GM18511 (cell line): ENCODE measurements around the gene SPATA2.
"Not testable (repeated sequence)": the region's sequence is repeated elsewhere in the genome, so short reads cannot be mapped to it uniquely, and the experiment has no call there.

ENCODE experiments used
- ATAC-seq: cut with Tn5 transposase; IDR thresholded peaks from one replicate; pipeline ENCODE4 v1.9.1; 2021; ENCODE audit warnings: mild to moderate bottlenecking, moderate library complexity; ENCODE audit not compliant: unreplicated experiment

The SPATA2 gene, protein sequence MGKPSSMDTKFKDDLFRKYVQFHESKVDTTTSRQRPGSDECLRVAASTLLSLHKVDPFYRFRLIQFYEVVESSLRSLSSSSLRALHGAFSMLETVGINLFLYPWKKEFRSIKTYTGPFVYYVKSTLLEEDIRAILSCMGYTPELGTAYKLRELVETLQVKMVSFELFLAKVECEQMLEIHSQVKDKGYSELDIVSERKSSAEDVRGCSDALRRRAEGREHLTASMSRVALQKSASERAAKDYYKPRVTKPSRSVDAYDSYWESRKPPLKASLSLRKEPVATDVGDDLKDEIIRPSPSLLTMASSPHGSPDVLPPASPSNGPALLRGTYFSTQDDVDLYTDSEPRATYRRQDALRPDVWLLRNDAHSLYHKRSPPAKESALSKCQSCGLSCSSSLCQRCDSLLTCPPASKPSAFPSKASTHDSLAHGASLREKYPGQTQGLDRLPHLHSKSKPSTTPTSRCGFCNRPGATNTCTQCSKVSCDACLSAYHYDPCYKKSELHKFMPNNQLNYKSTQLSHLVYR

DNA sequence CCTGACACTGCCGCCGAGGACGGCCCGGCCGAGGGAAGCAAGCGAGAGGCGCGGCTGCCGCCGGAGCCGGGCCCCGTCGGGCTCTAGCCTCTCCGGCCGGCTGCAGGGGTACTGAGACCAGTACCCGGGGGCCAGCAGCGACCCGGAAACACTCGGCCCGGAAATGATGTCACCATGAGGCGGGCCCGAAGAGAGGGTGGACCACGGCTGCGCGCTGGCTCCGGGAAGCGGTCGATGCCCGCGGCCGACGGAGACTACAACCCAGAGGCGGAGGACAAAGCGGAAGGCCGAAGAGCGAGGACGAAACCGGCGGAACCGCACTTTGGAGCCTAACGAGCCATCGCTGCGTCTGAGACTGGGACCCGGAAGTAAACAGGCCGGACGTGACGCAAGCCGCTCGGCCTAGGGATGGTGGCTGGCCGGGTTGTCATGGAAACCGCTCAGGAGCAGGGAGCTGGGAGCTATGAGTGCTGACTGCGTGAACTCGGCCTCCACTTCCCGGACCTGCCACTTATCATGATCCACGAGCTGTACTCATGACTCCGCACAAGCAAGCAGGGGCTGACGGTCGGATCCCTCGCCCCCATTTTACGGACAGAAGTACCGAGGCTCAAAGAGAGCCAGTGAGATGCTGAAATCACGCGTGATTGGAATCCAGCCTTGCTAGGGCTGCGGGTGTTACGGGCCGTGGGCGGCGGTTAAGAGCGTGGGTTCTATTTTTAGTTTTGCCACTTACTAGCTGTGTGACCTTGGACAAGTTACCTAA lies at the start of gene SPATA2:
Gene SPATA2 (minus strand): TSS at position 150 of the 766 bp plus-strand sequence. CDS start 7,039 bp downstream, outside the sequence.
- ATAC-seq: peak; percentile 91

- ATAC-seq: no peak
These were observed 46.1 kb upstream of the SPATA2 start for GRCh38 chr20:49961413-49961812.

GRCh38 chr20:49957089-49957938 lies 42.0 kb upstream of the SPATA2 start:
- not testable (repeated sequence) for ATAC-seq

DNA sequence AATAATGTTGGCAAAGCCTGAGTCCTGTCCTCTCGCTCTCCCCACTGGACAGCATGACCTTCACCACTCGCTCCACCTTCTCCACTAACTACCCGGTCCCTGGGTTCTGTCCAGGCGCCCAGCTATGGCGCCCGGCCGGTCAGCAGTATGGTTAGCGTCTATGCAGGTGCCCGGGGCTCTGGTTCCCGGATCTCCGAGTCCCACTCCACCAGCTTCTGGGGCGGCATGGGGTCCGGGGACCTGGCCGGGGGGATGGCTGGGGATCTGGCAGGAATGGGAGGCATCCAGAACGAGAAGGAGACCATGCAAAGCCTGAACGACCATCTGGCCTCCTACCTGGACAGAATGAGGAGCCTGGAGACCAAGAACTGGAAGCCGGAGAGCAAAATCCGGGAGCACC lies 41.4 kb upstream of the SPATA2 start:
- no peak for ATAC-seq

- ATAC-seq: not testable (repeated sequence)
These were observed 40.6 kb upstream of the SPATA2 start for GRCh38 chr20:49955830-49956396.

GRCh38 chr20:49955167-49955566 lies 39.8 kb upstream of the SPATA2 start:
- no peak for ATAC-seq

- ATAC-seq: no peak
These were observed 35.8 kb upstream of the SPATA2 start for GRCh38 chr20:49951151-49951550.

- ATAC-seq: no peak
These were observed 33.6 kb upstream of the SPATA2 start for GRCh38 chr20:49948809-49949507.

DNA sequence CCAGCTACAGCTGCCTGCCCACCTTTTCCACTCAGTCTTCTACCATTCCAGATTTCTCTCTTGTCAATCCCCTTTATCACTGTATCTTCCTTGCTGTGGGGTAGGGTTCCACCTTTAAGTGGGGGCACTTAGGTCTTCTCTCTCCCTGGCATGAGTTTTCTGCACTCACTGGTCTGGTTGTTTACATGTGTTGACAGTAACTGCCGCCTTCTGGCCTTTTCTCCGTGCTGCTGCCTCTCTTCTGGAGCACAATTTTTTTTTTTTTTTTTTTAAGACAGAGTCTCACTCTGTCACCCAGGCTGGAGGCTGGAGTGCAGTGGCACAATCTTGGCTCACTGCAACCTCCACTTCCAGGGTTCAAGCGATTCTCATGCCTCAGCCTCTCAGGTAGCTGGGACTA lies 32.8 kb upstream of the SPATA2 start:
- ATAC-seq: no peak

- no peak for ATAC-seq
These were observed 30.6 kb upstream of the SPATA2 start for GRCh38 chr20:49945701-49946477.

DNA sequence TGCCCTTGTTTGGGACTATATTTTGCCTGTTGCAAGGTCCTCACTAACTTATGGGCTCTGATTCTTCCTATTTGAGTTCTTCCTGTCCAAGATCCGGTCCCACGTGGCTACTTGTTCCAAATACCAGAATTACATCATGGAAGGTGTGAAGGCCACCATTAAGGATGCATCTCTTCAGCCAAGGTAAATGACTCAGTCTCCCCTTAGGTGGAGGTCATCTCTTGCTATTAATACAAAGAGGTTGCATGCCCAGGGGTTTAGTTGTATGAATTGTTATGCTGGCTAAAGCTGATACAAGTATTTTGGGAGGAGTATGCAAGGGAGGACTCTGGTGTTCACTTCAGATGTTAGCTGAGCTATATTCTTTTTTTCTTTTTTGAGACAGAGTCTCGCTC lies 30.0 kb upstream of the SPATA2 start:
- ATAC-seq: no peak

- ATAC-seq: no peak
These were observed 27.6 kb upstream of the SPATA2 start for GRCh38 chr20:49942942-49943341.

DNA sequence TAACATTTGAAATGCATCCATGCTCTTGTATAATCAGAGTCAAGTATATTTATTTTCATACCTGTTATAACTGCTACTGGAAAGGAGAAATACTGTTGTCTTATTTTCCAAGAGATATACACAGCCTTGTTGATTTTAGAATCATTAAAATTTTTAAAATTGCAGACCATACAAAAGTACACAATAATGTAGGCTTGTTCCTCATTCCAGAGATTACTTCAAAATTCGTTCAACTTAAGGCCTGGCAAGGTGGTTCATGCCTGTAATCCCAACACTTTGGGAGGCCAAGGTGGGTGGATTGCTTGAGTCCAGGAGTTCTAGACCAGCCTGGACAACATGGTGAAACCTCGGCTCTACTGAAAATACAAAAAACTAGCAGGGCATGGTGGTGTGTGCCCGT lies 27.0 kb upstream of the SPATA2 start:
- no peak for ATAC-seq

DNA sequence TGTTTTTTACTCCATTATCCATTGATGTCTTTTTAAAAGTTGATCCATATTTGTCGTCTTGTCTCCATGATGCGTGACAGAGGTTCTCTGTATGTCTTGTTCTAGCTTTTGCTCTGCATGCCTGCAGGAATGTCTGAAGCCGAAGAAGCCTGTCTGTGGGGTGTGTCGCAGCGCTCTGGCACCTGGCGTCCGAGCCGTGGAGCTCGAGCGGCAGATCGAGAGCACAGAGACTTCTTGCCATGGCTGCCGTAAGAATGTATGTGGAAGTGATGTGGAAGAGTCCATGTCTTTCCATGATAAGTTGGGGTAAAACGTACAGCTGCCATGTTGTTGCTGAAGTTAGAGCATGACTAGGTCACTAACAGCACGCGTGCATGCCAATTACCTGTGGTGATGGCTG lies 26.1 kb upstream of the SPATA2 start:
- no peak for ATAC-seq

GRCh38 chr20:49938173-49939163 lies 23.1 kb upstream of the SPATA2 start:
- ATAC-seq: no peak

DNA sequence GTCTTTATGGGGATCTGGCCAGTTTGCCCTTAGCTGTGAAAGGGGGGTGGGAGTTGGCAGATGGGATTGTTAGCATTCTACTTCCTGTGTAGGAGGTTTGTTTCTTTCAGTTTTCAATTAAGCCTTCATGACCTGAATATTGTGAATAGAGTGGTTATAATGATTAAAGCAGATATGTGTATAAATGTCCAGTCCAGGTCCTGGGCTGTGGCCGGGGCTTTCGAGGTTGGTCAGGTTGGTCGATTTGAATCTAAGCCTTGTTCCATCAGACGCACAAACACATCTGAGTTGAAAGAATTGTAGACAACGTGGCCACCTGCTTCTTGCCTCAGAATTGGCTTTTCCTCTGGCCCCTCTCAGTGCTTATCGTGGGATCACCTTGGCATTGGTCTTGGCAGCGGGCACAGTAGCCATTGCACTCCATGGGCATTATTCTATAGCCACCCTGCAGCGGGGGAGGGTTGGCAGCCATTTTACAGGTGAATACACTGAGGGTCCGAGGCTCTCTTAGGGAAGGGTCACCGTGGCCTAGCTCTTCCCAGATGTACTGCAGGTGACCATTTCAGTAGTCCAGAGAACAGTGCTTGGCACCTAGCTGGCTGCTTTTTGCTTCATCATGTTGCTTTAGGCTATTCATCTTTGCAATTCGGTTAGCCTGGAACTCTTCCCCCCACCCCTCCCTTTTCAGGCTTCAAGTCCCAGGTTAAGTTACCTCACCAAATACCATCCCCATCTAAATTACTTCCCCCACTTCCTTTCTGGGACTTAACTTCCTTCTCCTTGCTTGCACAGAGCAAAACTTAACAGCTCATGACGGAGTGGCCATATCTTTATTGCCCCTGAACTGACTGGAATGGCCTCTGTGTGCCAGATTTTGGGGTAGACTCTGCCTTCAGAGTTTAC lies 21.9 kb upstream of the SPATA2 start:
- no peak for ATAC-seq
